H54 (cell line): ENCODE measurements around the gene HAND2.

Experiments used
- DNase-seq: peaks from one replicate; pipeline ENCODE4 v3.0.0; 2011; ENCODE audit warnings: low spot score, mixed read lengths; ENCODE audit not compliant: insufficient read length
- FAIRE-seq: peaks from 3 replicates; lab custom pipeline; 2011; peaks lifted over from hg19 to GRCh38; lab: Jason Lieb, UNC
- POLR2A ChIP-seq: IDR thresholded peaks from 2 replicates; pipeline ENCODE4 v1.6.1; 2011; ENCODE audit warnings: low read depth, mild to moderate bottlenecking, low read length

HAND2 gene

DNA sequence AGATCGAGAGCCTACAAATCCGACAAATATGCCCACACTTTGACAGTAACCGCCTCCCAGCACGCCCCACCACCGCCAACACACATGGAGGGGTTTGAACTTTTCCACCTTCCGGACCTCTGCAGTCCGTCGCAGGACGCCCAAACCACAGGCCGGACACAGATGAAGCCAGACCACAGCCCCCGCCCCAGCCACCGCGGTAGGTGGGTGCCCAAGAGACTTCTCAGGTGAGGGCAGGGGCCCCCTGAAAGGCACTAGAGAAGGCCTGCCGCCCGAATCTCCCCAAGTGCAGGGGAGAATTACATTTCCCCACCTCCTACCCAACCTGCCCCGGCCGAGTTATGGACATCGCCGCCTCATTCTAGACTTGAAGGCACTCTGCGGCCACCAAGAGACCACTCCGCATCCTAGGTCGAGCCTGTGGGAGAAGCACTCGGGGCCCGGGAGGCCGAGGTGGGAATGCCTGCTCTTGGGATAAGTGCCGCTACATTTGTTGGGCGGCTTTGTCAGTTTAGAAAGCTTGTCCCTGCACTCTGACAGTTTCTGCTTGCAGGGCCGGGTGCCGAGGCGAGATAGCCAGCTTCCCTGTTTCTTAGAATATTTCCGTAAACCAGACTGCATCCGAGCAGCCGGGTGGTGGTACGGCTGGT, 21.5 kb downstream of the HAND2 start:
- TF ChIP-seq POLR2A, result no peak
- FAIRE-seq (no peak), DNase-seq (no peak)

DNA sequence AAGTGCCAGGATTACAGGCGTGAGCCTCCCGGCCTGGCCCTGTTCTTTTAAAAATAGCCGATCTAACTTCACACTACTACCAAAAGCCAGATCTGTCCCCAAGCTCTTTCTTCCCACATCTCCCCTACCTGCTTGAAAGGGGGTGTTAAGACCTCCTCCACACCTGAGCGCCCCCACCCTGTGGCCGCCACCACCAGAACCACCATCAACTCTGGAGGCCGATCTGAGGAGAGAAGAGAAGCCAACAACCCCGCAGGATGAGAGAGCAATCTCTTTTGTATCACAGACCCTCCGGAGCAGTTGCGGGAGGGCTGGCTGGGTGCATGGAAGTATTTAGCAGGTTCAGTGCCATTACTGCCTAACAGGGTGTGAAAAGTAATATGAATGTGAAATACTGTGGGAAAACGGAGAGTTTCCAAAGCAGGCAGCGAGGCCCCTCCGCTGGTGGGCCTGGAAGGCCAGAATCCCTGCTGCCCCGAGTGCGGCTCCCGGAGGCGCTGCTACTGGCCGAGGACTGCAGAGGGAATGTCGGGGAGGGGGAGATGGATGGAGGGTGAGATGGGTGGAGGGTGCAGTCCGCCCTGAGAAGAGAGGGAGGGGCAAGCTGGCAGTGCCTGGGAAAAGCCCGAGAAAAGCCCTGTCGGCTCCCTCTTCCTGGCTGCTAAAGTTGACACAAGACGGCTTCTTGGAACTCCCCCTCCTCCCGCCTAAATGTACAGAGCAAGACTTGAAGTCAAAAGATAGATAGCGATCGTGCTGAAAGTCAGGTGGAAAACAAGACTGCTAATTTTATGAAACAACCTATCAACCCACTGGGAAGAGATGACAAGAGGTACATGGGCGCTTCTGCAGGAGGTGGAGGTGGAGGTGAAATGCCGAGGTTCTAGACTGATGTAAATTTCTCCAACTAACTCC, 22.3 kb downstream of the HAND2 start:
- no peak for FAIRE-seq
- no peak for DNase-seq
- TF ChIP-seq POLR2A, result no peak

DNA sequence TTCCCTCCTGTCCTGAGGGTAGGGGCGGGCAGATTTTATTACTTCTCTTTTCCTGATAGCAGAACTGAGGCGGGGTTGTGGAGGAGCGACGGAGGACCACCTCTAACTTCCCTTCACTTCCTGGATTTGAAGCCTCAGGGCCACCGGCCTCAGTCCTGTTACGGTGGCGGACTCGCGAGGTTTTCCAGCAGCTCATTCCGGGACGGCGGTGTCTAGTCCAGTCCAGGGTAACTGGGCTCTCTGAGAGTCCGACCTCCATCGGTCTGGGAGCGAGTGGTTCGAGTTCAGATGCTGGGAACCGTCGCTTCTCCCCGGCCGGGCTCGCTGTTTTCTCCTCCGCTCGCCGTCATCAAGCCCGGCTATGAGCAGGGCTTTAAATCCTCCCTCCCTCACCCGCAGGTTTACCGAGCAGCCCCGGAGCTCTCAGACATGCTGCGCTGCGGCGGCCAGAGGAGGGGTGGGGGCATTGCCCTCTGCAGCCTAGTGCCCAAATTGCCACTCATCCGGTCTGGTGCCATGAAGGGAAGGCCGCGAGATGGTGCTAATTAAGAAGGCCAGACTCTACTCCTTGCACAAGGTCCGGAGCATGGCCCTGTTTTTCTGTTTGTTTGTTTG, 23.3 kb downstream of the HAND2 start:
- FAIRE-seq (no peak), DNase-seq (no peak)
- no peak for TF ChIP-seq POLR2A

DNA sequence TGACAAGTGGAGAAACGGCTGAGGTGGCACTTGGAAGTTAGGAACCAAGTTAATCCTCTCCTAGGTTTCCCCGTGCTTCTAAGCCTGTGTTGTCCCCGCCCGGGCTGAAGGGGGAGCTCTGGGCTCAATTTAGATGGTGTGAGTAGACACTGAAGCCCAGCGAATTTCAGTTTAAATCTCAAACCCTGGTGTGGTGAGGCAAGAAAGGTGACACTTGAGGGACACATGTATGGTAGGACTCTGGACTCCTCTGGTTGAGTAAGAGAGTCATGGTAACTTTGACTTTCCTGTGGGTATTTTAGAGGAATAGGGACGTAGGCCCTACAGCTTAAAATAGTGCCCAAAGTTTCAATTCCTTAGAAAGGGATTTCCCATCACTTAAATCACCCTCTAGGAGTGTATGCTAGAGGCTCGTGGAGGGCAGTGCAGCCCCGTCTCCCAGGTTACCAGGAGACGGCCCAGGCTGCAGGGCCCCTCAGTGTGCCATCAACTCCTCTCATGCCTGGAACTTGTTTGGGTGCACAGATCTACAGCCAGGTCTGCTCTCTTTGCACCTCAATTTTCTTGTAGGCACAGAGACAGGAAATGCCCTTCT, 24.0 kb downstream of the HAND2 start:
- no peak for TF ChIP-seq POLR2A
- FAIRE-seq, result no peak
- peak; percentile 72 for DNase-seq

DNA sequence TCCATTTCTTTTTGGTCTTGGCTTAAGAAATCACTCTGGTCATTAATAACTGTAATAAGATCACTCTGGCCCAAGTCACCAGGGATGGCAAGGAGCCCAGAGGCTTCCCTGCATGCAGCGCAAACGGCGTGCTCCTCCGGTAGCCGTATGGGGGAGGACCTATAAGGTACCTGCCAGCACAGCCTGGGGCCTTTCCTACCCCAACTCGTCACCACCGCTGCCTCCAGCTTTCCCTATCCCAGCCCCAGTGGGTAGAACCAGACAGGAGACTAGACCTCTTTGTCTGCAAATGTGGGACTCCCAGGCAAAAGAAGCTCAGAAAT, 25.9 kb downstream of the HAND2 start:
- no peak for TF ChIP-seq POLR2A
- no peak for FAIRE-seq

DNA sequence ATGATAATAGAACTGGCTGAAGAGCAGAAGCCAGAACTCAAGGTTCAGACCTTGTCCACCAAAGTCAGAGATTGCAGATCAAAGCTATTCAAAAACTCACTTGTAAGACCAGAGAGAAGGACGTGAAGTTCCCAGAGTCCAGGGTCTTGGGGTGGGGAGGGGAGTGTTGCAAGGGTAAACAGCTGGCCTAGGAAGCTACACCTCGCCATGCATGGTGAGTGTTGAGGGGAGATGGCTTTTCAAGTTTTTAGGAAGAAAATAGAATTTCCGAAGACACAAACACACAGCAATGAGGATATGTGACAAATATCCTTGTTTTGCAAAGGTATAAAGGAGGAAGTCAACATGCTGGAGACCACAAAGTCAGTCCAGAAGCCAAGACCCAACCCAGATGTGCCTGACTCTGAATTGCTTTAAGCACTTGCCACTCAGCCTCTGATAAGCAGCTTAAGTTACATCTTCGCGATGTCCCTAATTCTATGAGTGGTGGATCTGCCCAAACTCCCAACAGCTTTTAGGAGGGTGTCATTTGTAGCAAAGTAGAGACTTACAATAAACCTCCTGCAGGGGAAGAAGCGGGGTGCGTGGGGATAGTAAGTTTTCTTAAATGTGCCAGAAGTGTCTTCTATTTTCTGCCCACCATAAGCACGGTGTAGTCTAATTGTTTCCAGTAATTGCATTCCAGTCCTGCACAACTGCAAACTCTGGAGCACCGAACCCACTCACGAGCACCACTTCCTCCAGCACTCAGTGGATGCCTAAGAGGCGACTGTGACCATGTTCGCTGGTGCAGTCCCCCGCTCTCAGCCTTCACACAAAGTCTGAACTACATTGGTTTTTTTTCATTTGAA, 26.5 kb downstream of the HAND2 start:
- no peak for FAIRE-seq
- DNase-seq, result no peak
- no peak for TF ChIP-seq POLR2A

More for the DNA sequence above, 25.9 kb downstream of the HAND2 start:
- DNase-seq, result no peak

DNA sequence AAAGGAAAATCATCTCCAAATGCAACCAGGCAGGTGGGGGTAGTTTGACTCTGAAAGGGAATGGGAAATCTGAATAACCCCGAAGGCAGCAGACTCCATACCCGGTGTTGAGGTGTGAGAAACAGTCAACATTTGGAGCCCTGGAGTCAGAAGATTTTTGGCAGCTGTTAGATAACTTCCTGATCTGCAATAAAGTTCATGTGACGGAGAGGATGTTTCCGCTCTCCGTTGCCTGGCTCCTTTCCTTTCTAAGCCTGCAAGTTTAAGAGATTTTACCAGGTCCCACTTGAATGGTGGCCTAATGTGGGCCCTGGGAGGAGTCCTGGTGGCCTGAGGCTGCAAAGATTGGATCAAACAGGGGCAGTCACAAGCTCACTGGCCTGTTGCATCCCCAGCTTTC, 27.7 kb downstream of the HAND2 start:
- no peak for TF ChIP-seq POLR2A
- DNase-seq (no peak), FAIRE-seq (no peak)

DNA sequence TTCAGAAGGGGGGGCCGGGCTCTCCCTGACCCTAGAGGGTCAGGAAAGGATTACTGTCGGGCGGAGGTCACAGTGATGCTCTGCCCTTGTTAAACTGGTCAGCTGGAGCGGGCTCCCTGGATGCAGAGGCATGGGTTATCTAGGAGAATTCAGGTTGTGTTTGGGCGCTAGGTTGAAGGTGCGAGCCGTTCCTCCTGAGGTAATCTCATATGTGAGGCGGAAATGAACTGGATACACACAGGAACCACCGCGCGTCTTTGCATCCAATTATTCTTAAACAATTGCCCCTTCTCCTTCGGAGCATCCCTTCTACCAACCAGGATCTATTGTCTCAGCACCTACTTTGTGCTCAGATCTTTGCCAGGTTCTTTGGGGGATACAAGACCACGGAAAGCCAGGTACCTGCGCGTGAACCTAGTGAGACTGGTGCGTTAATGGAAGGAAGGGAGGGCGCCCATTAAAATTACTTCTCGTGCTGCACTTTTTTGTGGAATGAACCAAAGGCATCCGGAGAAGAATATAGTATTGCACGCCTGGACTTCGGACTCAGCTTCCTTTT, 28.4 kb downstream of the HAND2 start:
- TF ChIP-seq POLR2A, result no peak
- no peak for FAIRE-seq

DNA sequence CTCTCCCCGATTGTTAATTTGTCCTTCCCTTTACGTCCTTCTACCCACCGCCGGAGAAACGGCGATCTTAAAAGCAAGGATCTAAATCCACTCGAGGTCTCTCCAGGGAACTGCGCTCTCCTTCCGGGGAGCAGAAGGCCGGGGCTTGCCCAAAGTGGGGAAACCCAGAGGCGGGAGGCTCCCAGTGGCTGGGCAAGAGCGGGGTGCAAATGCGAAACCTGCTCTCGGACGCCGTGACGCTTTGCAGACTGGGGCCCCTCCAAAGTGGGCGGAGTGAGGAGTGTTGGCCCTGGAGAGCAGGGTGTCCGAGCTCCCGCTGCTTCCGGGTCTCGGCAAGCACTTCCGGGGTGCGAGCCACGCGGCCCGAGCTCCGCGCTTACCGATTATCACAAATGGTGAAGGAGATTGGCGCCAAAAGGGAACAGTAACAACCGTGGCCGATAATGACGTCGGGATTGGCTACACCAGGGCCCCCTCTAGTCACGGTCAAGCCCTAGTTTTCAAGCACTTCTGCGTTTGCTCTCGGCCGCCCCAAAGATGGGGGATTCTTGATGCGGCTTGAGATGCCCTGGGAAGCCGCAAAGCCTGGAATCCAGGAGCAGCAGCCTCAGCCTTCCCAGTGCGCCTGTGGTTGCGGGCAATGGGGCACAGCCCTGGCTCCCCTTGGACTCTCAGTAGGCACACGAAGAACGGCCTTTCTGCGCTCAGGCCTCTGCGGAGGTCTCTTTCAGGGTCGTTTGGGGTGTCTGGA, 29.0 kb downstream of the HAND2 start:
- no peak for DNase-seq
- no peak for FAIRE-seq
- TF ChIP-seq POLR2A, result no peak

More for the DNA sequence above, 28.4 kb downstream of the HAND2 start:
- no peak for DNase-seq

DNA sequence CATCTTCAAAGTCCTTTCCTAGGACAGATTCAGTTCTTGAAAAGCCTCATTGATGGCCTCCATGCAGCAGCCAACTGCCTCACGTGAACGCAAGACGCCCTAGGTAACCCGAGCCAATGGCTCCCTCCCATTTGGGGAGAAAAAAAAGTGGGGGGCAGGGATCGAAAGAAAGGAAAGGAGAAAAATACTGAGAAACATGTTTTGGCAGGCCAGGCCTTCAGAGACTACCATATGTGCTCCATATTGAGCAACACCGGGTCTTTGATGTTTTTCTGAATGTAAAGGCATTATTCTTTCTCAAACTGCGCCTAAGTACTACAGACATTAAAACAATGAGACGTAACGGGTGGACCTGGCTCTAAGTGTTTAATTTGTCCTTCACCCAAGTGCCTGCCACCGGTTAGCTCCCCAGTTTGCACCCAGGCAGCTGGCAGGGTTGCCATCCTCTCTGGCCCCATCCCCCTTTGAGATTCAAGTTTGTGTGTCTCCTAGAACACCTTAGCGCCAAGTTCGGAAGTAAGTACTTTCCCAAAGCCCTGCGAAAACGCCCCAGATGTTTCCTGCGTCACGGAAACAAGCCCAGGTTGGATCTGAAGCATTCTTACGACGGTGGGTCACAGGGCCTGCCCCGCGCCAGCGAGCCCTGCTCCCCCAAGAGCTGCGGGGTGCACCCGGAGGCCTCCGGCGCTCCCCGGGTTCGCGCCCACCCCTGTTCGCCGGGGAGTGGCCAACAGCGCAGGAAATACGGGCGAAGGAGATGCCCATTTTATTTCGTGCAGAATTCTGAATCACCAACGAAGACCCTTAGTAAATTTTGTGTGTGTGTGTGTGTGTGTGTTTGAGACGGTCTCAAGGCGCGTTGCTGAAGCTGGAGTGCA, 30.1 kb downstream of the HAND2 start:
- no peak for TF ChIP-seq POLR2A
- no peak for FAIRE-seq
- no peak for DNase-seq

DNA sequence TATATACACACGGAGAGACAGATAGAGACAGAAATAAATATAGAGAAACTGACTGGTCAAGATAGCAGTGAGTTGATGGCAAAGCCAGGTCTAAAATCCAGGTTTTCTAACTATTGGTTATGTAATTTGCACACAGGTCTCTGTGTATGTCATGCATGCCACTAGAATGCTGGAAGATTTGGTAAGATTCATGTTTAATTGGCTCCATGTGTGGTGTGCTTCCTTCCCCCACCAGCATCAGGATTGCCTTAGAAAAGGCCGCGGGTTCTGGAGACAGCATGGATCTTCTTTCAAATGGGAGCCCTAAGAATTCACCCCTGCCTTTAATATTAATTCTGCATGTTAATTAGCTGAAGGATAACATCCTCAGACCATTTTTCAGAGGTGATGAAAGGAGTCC, 31.3 kb downstream of the HAND2 start:
- no peak for DNase-seq
- no peak for TF ChIP-seq POLR2A
- no peak for FAIRE-seq
